NCI-H82 treated with DMSO at 0.1 percent for 48 hours (cell line): Measurements from ENCODE around the gene PABPN1.
A peak's percentile ranks its signal among the peaks of the same experiment; 100 is the strongest.
"Not testable (repeated sequence)": the region's sequence is repeated elsewhere in the genome, so short reads cannot be mapped to it uniquely, and the experiment has no call there.

Experiments used
- DNase-seq: peaks from one replicate; lab custom pipeline; 2025; ENCODE audit not compliant: unreplicated experiment; lab: John Stamatoyannopoulos, UW

The PABPN1 gene

DNA sequence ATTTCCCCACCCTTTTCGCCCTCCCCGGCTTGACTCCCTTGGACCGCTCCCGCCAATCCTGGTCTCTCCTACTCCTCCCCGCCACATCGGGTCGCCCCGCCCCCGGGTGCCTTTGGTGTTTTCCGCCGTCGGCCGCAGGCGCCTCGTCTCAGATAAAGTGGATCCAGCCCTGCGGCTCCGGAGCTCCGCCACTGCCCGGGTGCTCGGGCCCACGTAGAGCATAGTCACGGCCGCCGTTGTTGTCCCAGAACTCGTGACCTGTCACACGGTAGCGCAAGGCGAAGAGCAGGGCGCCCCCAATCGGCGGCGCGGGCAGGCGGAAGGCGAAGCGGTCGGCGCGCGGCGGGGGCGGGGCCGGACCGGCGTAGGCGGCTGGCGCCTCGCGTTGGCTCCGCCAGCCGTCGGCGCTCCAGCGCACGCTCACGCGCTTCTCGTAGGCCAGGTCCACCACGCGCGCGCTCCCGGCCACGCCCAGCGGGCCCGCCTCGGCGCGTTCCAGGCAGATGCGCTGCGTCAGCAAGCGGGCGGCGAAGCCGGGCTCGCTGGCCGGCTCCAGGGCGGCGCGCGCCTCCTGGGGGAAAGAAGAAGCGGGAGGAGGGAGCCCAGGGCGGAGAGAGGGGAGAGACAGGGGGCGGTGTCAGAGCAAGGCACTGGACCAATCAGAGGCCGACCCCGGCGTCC, 19.8 kb upstream of the PABPN1 start:
- DNase-seq: peak; percentile 100

DNA sequence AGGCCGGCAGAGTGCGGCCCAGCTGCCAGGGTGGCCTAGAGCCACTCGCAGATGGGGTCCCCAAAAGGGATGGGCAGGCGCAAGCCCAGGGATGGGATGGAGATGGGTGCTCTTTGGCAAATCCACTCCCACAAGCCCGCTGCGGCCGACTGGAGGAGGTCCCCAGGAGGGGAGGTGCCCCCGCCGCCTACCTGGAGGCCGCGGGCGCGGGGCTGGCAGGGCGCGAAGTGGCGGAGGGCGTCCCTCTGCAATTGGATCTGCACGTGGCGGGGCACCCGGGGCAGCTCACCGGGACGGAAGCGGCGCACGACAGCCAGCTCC, 19.3 kb upstream of the PABPN1 start:
- no peak for DNase-seq

DNA sequence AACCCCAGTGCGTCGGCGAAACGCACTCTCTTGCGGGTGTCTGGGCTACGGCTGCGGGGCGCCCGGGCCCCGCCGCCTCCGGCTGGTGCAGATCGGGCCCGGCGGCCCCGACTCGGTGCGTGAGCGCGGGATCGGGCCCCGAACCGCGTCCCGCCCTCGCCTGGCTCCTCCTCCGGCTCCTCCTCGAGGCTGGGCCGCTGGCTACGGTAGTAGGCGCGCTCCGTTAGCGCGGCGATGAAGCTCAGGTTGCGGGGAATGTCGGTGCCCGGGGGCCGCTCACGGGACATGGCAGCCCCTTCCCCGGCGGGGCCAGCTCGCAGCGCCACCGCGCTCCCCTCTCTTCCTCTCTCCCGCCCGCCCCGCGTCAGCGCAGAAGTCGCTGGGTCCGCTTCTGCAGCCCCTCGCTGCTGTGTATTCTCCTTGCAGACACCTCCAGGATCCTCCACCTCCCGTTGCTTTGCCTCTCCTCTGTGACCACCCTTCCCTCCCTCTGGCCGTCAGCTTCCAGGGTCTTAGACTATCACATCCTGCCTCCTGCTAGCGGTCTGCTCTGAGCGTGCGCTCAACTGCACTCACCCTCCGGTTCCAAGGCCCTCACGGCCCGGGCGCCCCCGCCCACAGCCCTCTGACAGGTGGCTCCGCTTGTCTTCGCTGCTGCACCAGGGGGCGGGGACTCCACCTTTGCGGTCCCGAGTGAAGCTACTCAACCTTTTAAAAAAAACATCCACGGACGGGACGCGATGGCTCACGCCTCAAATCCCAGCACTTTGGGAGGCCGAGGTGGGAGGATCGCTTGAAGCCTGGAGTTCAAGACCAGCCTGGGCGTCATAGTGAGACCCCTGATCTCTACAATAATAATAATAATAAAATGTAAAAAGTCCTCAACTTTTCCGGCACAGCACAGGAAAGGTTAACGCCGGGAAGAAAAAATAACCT, 18.7 kb upstream of the PABPN1 start, which contains the start of gene PPP1R3E:
Gene PPP1R3E (minus strand): TSS at position 570 of the 936 bp plus-strand sequence. CDS start 283 bp downstream, at position 287.
- peak; percentile 99 for DNase-seq

GRCh38 chr14:23306412-23307145, 14.7 kb upstream of the PABPN1 start, which contains the start of gene BCL2L2:
BCL2L2 (plus strand) TSS chr14:23306833; CDS start chr14:23307768, 935 bp downstream.
- peak; percentile 100 for DNase-seq

- DNase-seq: no peak
These were observed 14.1 kb upstream of the PABPN1 start for GRCh38 chr14:23307146-23307530.

DNA sequence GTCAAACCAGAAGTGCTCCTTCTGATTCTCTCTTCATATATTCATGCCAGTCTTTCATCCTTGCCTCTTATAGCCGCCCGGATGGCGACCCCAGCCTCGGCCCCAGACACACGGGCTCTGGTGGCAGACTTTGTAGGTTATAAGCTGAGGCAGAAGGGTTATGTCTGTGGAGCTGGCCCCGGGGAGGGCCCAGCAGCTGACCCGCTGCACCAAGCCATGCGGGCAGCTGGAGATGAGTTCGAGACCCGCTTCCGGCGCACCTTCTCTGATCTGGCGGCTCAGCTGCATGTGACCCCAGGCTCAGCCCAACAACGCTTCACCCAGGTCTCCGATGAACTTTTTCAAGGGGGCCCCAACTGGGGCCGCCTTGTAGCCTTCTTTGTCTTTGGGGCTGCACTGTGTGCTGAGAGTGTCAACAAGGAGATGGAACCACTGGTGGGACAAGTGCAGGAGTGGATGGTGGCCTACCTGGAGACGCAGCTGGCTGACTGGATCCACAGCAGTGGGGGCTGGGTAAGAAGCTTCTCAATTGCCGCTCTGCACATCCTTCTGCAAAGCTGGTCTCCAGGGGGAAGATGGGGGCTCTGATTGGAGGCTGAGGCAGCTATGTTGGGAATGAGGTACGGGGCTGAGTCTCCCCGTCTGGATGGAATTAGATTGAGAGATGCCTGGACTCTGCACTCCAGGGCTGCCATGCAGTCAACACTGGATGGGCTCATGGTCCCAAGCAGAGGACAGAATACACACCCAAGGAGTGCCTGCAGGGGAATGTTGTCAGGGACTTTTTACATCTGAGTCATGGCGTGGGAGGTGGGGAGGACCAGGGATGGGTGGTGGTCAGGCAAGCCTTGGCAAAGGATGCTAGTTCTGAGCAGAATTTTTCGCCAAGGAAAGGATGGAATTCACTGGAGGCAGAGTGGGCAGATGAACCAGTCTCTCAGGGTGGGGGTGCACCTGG, 13.3 kb upstream of the PABPN1 start:
- no peak for DNase-seq

DNA sequence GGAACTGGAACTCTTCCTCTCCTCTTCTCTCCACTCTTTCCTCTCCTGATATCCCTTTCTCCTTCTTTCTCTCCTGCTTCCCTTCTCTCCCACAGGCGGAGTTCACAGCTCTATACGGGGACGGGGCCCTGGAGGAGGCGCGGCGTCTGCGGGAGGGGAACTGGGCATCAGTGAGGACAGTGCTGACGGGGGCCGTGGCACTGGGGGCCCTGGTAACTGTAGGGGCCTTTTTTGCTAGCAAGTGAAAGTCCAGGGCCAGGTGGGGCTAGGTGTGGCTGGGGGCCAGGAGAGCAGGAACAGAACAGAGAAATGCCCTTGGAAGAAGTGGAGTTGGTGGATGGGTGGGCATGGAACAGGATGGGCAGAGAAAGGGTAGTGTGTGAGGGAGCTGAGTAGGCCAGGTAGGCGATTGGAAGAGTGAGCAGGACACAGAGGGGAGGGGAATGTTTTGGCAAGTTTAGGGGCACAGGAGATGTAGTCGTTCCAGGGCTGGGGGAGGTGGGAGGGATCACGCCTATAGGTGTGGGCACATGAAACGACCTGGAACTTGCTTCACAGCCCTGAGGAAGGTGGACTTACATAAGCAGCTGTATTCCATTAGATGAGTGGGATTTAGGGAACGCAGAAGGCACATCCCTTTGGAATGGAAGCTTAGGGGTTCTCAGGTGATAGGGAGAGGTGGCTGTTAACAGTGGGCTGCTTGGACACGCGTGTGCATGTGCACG, 12.4 kb upstream of the PABPN1 start:
- DNase-seq: no peak

DNA sequence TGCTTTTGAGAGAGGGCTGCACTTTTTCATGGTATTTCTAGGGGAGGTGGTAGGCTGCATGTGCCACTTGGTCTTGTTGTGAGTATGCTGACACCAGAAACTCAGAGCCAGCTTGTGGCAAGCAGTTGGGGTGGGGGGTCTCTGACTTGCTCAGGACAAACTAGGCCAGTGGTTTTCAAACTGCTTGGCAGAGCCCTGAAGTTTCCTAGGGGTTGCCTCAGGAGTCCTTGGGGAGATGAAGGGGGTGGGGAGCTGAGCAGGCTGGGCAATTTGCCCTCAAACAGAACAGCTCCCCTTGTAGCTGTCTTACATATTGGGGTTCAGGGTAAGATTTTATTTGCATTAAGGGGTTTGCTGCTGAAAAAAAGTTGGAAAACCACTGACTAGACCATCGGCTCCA, 10.7 kb upstream of the PABPN1 start:
- DNase-seq: no peak

DNA sequence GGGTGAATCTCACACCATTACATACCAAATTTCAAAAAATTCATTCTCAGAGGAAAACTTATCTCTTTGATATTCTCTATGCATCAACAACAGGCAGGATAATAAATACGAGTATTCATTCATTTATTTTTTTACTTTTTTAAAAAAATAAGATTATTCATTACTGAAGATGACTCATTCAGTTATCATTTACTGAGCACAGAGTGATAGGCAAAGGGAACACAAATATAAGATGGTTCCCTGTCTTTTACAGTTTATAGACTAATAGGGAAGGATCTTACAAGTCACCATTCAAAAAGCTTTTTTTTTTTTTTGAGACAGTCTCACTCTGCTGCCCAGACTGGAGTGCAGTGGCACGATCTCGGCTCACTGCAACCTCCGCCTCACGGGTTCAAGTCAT, 5.0 kb upstream of the PABPN1 start:
- no peak for DNase-seq

DNA sequence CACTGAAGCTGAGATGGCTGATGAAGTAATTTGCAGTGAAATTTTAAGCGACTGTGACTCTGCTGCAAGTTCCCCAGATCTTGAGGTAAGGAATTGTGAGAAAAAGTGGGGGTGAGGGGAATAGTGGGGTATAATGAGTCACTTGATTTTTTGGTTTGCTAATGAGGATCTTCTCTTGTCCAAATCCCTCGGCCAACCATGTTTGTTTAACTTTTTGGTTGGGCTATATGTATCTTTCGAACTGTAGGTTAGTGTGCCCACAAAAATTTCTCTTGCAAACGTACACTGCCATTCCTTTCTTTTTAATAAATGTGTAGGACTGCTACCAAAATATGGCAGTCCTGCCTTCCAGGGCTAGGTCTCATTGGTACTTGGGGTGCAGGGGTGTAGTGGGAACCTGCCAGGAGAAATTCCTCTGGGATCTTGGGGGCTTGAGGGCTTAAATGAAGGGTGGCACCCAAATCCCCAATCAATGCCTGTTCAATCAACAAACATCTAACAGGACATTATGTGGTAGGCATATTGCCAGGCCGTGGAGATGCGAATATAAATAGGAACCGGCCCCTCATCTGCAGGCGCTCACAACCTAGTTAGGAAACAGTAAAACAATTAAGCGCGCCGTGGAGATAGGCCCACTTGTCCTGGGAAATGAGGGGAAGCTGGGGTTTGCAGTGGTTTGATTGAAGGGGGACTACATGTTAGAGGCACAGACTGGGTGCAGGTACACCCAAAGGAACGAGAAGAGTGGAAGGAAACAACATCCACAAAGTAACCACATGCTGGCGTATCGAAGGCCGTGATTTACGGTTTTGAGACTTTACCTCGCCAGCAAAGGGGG, 1.3 kb upstream of the PABPN1 start:
- DNase-seq: no peak

DNA sequence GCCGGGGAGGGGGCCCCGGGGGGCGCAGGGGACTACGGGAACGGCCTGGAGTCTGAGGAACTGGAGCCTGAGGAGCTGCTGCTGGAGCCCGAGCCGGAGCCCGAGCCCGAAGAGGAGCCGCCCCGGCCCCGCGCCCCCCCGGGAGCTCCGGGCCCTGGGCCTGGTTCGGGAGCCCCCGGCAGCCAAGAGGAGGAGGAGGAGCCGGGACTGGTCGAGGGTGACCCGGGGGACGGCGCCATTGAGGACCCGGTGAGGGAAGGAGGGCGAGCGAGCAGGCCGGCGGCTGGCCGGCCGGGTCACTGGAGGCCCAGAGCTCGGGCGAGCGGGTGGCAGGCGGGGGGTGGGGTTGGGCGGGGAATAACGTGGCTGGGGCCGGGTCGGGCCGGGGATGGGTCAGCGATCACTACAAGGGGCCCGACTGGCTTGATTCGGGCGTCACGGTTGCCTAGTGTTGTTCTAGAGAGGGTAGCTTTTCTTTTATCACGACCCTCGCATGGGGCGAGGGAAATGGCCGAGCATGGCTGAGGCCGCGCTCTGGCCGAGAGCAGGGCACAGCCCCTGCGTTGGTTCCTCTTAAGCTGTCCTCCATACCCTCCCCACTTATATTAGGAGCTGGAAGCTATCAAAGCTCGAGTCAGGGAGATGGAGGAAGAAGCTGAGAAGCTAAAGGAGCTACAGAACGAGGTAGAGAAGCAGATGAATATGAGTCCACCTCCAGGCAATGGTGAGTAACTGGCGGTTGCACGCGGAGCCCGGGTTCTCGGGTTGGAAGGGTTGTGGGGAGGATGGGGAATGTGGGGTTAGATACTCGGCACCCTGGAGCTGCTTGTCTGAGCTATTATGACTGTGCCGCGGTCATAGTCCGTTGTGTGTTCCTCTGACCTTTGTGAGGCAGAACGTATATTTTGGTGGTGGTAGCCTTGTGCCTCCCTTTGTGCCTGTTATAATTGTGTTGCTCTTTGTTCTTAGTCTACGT, 603 bp downstream of the PABPN1 start:
- DNase-seq: peak; percentile 65

DNA sequence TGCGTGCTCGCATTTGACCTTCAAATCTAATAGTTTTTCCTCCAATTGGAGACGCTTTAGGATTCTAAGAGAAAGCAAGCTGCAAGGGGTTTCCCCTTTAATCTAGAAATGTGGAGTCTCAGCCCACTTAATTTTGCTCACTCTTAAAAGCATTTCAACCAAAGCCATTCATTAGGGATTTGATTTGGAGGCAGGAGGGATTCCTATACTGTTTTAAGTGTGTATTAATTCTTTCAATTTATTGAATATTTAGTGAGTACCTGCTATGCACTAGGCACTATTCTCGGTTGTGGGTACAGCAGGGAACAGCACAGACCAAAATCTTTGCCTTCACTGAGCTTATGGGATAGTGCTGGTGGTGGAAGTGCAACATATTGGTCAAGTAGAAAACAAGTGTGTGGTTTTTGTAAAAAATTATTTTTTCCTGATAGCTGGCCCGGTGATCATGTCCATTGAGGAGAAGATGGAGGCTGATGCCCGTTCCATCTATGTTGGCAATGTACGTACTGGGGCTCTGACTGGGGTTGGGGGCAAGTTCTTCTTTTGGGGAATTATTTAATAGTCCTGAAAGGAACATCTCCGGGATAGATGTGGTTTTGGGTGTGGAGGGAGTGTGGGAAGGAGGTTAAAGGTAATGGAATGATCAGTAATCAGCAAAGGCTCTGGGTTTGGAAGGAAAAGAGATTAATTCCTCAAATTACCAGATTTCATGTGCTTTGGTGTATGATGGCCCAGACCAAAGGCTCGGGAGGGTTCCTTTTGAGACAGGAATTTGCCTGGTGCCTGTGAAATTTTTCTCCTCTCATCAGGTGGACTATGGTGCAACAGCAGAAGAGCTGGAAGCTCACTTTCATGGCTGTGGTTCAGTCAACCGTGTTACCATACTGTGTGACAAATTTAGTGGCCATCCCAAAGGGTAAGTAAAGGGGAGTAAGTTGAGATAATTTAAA, 1.6 kb downstream of the PABPN1 start:
- no peak for DNase-seq

DNA sequence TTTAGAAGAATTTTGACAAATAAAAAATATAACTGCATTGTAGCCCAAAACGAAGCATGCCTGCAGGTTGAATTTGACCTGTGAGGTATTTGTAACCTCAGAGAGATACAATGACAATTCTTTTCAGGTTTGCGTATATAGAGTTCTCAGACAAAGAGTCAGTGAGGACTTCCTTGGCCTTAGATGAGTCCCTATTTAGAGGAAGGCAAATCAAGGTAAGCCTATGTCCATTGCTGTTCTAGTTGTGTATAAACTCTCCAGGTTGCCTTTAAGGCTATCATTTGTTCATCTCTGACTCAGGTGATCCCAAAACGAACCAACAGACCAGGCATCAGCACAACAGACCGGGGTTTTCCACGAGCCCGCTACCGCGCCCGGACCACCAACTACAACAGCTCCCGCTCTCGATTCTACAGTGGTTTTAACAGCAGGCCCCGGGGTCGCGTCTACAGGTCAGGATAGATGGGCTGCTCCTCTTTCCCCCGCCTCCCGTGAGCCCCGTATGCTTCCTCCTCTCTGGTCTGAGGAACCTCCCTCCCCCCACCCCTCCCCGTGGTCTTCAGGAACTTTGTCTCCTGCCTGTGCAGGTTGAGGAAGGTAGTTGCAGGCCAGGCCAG, 2.7 kb downstream of the PABPN1 start:
- no peak for DNase-seq

- no peak for DNase-seq
These were observed 3.2 kb downstream of the PABPN1 start for GRCh38 chr14:23324455-23324846.

- DNase-seq: no peak
These were observed 3.7 kb downstream of the PABPN1 start for GRCh38 chr14:23324993-23325392.

- DNase-seq: not testable (repeated sequence)
These were observed 4.5 kb downstream of the PABPN1 start for GRCh38 chr14:23325746-23326145.
